CD4-positive, alpha-beta memory T cell (primary cell): ENCODE results near the gene TNRC6C. TPM values are rescaled to one million over a fixed set of nuclear protein-coding genes. Genes with fewer than 3 reads are reported as not detected.

Source experiments
- CTCF ChIA-PET: fragments of 350-600 bp; sonication (Branson Sonifier 250); formaldehyde crosslinking; loops from one replicate; lab custom pipeline; 2021; ENCODE audit warnings: inconsistent platforms; ENCODE audit not compliant: partially characterized antibody; lab: Charles Lee
- POLR2A ChIA-PET: fragments of 350-600 bp; sonication (Branson Sonifier 250); formaldehyde crosslinking; loops from one replicate; lab custom pipeline; 2021; ENCODE audit not compliant: partially characterized antibody; lab: Charles Lee
- DNase-seq, 5 donors: peaks; one replicate each; pipeline versions ENCODE4 v3.0.0 to v3.0.0-alpha.2; 2020 to 2022; ENCODE audit warnings: mixed read lengths in 1 of 5
- H3K27ac ChIP-seq: one replicate; pipeline ENCODE4 v1.7.0; 2013; ENCODE audit warnings: low read depth, low read length
- H3K27me3 ChIP-seq: 2 replicates; pipeline ENCODE4 v1.7.0; 2013; ENCODE audit warnings: mild to moderate bottlenecking, low read length, moderate library complexity; ENCODE audit not compliant: insufficient read depth
- H3K36me3 ChIP-seq: 2 replicates; pipeline ENCODE4 v1.7.0; 2013; ENCODE audit warnings: mild to moderate bottlenecking, low read length, moderate library complexity; ENCODE audit not compliant: insufficient read depth
- H3K4me1 ChIP-seq: 2 replicates; pipeline ENCODE4 v1.7.0; 2013; ENCODE audit warnings: mild to moderate bottlenecking, low read length, moderate library complexity; ENCODE audit not compliant: insufficient read depth
- H3K4me3 ChIP-seq, 2 donors: one replicate each; pipeline ENCODE4 v1.7.0; 2013; ENCODE audit warnings: low read length in 2 of 2, mild to moderate bottlenecking in 1 of 2
- H3K9me3 ChIP-seq, 2 donors: one replicate each; pipeline ENCODE4 v1.7.0; 2013; ENCODE audit warnings: low read length in 2 of 2, control low read depth in 1 of 2; ENCODE audit not compliant: control insufficient read depth in 1 of 2
- H3K27ac Mint-ChIP-seq, 7 donors: one replicate each; pipeline ENCODE4 v1.8.0; 2020 to 2021; ENCODE audit warnings: mixed read lengths in 7 of 7, mild to moderate bottlenecking in 6 of 7, inconsistent platforms in 3 of 7, moderate library complexity in 3 of 7
- H3K27me3 Mint-ChIP-seq, 2 donors: one replicate each; pipeline ENCODE4 v1.8.0; 2020 to 2021; ENCODE audit warnings: mixed read lengths in 2 of 2
- H3K36me3 Mint-ChIP-seq, 2 donors: one replicate each; pipeline ENCODE4 v1.8.0; 2020 to 2021; ENCODE audit warnings: mixed read lengths in 2 of 2, inconsistent platforms in 1 of 2, mild to moderate bottlenecking in 1 of 2
- H3K4me1 Mint-ChIP-seq, 4 donors: one replicate each; pipeline ENCODE4 v1.8.0; 2020 to 2021; ENCODE audit warnings: mixed read lengths in 4 of 4, mild to moderate bottlenecking in 1 of 4
- H3K4me3 Mint-ChIP-seq, 8 donors: one replicate each; pipeline ENCODE4 v1.8.0; 2020 to 2021; ENCODE audit warnings: mixed read lengths in 8 of 8, mild to moderate bottlenecking in 7 of 8, moderate library complexity in 6 of 8, inconsistent platforms in 3 of 8
- H3K9me3 Mint-ChIP-seq, 8 donors: one replicate each; pipeline ENCODE4 v1.8.0; 2020 to 2021; ENCODE audit warnings: mixed read lengths in 8 of 8, mild to moderate bottlenecking in 5 of 8, inconsistent platforms in 3 of 8, moderate library complexity in 1 of 8
- intact Hi-C: fragments of 100-400 bp; cut with micrococcal nuclease; formaldehyde crosslinking; loops from one replicate; pipeline ENCODE4 v1.15.1; 2023
- polyA plus RNA-seq, 2 donors: library from polyadenylated mRNA; unstranded; fragments of 300-500 nt; fragmentation: Illumina TruSeq; gene quantifications; one replicate each; pipeline ENCODE4 v1.2.3, GENCODE V29; 2021
- total RNA-seq, 2 experiments: library from RNA; stranded (reverse); gene quantifications; one replicate each; pipeline ENCODE4 v1.2.3, GENCODE V29; 2021

The TNRC6C gene
- total and polyA plus RNA-seq, 4 experiments from 2014 or later = 1.3 to 112 (median 57.0) TPM

GRCh38 chr17:78082988-78083387, 124.5 kb downstream of the TNRC6C start:
- no peak for DNase-seq
- H3K9me3 Mint-ChIP-seq = no peaks in the 10 kb centered on the region
- H3K4me1 Mint-ChIP-seq = peaks cover 0 to 2% (median 0%) of the 10 kb centered on the region in 4 donors
- no peak overlapping the region for H3K4me3 ChIP-seq
- H3K4me1 ChIP-seq = no peaks in the 10 kb centered on the region
- H3K36me3 Mint-ChIP-seq = peaks cover 51 to 77% of the 10 kb centered on the region in 2 donors
- no peaks in the 10 kb centered on the region for H3K27me3 Mint-ChIP-seq
- no peak overlapping the region for H3K27ac ChIP-seq
- ChIA-PET POLR2A (no interaction called here), CTCF (interaction anchor here (1.0 to 6.1 kb wide), 5 partner anchors 9 to 167 kb away, joined by 3 to 62 read pairs (median 4); partner anchors contain the start of genes AFMID and TK1)
- peak overlapping the region in 1 of 7 donors; percentile 69 for H3K27ac Mint-ChIP-seq
- no peaks in the 10 kb centered on the region for H3K9me3 ChIP-seq
- intact Hi-C loops = no loop called here
- no peaks in the 10 kb centered on the region for H3K27me3 ChIP-seq
- H3K4me3 Mint-ChIP-seq = no peak overlapping the region
- H3K36me3 ChIP-seq = peaks cover 51% of the 10 kb centered on the region

DNA sequence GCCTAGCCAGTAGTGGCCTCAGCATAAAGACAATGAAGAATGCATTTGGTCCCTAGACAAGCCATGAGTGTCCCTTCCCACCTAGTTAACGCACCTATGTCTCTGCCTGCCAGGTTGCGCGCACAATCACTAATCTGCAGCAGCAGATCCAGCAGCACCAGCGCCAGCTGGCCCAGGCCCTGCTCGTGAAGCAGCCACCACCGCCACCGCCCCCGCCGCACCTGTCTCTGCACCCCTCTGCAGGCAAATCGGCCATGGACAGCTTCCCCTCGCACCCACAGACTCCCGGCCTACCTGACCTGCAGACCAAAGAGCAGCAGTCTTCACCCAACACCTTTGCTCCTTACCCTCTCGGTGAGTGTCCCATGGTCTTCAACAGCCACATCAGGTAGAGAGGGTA, 128.2 kb downstream of the TNRC6C start:
- POLR2A ChIA-PET = no interaction called here
- Histone ChIP-seq H3K4me1 (no peaks in the 10 kb centered on the region), H3K4me3 (no peak overlapping the region), H3K27ac (no peak overlapping the region), H3K36me3 (peaks cover 58% of the 10 kb centered on the region), H3K27me3 (no peaks in the 10 kb centered on the region), H3K9me3 (no peaks in the 10 kb centered on the region)
- H3K4me3 Mint-ChIP-seq = no peak overlapping the region
- peaks cover 0 to 5% (median 0%) of the 10 kb centered on the region in 4 donors for H3K4me1 Mint-ChIP-seq
- CTCF ChIA-PET = interaction anchor here (0.7 to 6.1 kb wide), 2 partner anchors 21 to 90 kb away, joined by 3 to 62 read pairs; no protein-coding TSS in a partner anchor
- peak overlapping the region in 1 of 7 donors; percentile 53 for H3K27ac Mint-ChIP-seq
- H3K36me3 Mint-ChIP-seq = peaks cover 48 to 78% of the 10 kb centered on the region in 2 donors
- no peaks in the 10 kb centered on the region for H3K27me3 Mint-ChIP-seq
- H3K9me3 Mint-ChIP-seq = no peaks in the 10 kb centered on the region
- intact Hi-C loops = no loop called here
- DNase-seq = no peak

DNA sequence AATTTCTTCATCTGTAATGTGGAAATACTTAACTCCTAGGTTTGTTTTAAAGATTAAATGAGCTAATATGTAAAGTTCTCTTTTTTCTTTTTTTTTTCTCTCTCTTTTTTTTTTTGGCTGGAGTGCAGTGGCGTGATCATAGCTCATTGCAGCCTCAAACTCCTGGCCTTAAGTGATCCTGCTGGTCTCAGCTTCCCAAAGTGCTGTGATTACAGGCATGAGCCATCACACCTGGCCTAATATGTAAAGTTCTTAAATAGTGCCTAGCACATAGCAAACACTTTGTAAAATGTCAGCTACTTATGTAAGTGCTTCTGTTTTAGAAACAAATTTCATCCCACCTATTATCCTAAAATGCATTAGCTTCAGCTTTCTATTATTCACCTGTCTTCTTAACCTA, 130.0 kb downstream of the TNRC6C start:
- no peak overlapping the region for H3K4me3 Mint-ChIP-seq
- H3K27ac ChIP-seq = no peak overlapping the region
- ChIA-PET POLR2A (interaction anchor here (1.5 kb wide), 1 partner anchor 38 kb away, joined by 3 read pairs; no protein-coding TSS in a partner anchor), CTCF (interaction anchor here (0.7 to 1.2 kb wide), 4 partner anchors 19 to 163 kb away, joined by 3 to 5 read pairs (median 4); no protein-coding TSS in a partner anchor)
- H3K27me3 Mint-ChIP-seq = no peaks in the 10 kb centered on the region
- H3K27ac Mint-ChIP-seq = peak overlapping the region in 1 of 7 donors; percentile 64
- H3K36me3 Mint-ChIP-seq = peaks cover 57 to 76% of the 10 kb centered on the region in 2 donors
- intact Hi-C loops = no loop called here
- no peaks in the 10 kb centered on the region for H3K9me3 Mint-ChIP-seq
- H3K4me3 ChIP-seq = no peak overlapping the region
- H3K27me3 ChIP-seq = no peaks in the 10 kb centered on the region
- peaks cover 0 to 5% (median 0%) of the 10 kb centered on the region in 4 donors for H3K4me1 Mint-ChIP-seq
- no peaks in the 10 kb centered on the region for H3K9me3 ChIP-seq
- no peak for DNase-seq
- H3K4me1 ChIP-seq = no peaks in the 10 kb centered on the region
- peaks cover 66% of the 10 kb centered on the region for H3K36me3 ChIP-seq

GRCh38 chr17:78089576-78090281, 131.2 kb downstream of the TNRC6C start:
- POLR2A ChIA-PET = interaction anchor here (1.5 kb wide), 1 partner anchor 37 kb away, joined by 3 read pairs; no protein-coding TSS in a partner anchor
- no peaks in the 10 kb centered on the region for H3K27me3 Mint-ChIP-seq
- no peak overlapping the region for H3K27ac ChIP-seq
- H3K4me3 ChIP-seq = no peak overlapping the region
- peaks cover 0 to 5% (median 0%) of the 10 kb centered on the region in 4 donors for H3K4me1 Mint-ChIP-seq
- no peaks in the 10 kb centered on the region for H3K4me1 ChIP-seq
- intact Hi-C loops = no loop called here
- H3K9me3 Mint-ChIP-seq = no peaks in the 10 kb centered on the region
- H3K36me3 Mint-ChIP-seq = peaks cover 60 to 83% of the 10 kb centered on the region in 2 donors
- H3K36me3 ChIP-seq = peaks cover 70% of the 10 kb centered on the region
- no peak for DNase-seq
- H3K9me3 ChIP-seq = no peaks in the 10 kb centered on the region
- CTCF ChIA-PET = interaction anchor here (3.0 kb wide), 1 partner anchor 87 kb away, joined by 9 read pairs; no protein-coding TSS in a partner anchor
- no peaks in the 10 kb centered on the region for H3K27me3 ChIP-seq
- peak overlapping the region in 4 of 7 donors; percentile 6 to 82 (median 20) for H3K27ac Mint-ChIP-seq
- H3K4me3 Mint-ChIP-seq = no peak overlapping the region

DNA sequence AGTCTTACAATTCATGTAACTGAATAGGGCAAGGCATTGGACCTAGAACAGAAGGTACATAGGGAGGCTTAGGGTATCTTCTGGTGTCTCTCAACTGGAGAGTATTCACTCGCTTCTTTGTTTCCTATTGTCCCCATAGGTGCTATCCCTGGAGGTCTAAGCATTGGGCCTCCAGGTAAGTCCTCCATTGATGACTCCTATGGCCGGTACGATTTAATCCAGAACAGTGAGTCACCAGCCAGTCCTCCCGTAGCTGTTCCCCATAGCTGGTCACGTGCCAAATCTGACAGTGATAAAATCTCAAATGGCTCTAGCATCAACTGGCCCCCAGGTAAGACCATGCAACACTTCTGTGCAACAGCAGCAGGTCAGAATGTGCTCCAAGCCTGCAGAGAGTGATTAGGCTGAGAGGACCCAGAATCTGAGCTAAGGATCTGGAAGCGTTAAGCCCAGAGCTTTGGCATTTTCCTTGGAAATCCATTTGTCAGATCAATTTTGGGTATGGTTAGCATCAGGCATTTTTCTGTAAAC, 134.4 kb downstream of the TNRC6C start:
- H3K27me3 ChIP-seq = no peaks in the 10 kb centered on the region
- ChIA-PET POLR2A (interaction anchor here (0.6 to 1.6 kb wide), 3 partner anchors 13 to 49 kb away, joined by 3 to 4 read pairs (median 4); no protein-coding TSS in a partner anchor), CTCF (interaction anchor here (1.2 to 1.4 kb wide), 3 partner anchors 45 to 158 kb away, joined by 3 to 5 read pairs (median 4); no protein-coding TSS in a partner anchor)
- Mint-ChIP-seq H3K27ac (peak overlapping the region in 3 of 7 donors; percentile 7 to 61 (median 13)), H3K36me3 (peaks cover 61 to 84% of the 10 kb centered on the region in 2 donors), H3K4me1 (peaks cover 0 to 2% (median 0%) of the 10 kb centered on the region in 4 donors), H3K9me3 (no peaks in the 10 kb centered on the region), H3K27me3 (no peaks in the 10 kb centered on the region), H3K4me3 (no peak overlapping the region)
- H3K4me3 ChIP-seq = no peak overlapping the region
- no peaks in the 10 kb centered on the region for H3K4me1 ChIP-seq
- H3K27ac ChIP-seq = no peak overlapping the region
- DNase-seq = no peak
- intact Hi-C loops = no loop called here
- H3K9me3 ChIP-seq = no peaks in the 10 kb centered on the region
- peaks cover 85% of the 10 kb centered on the region for H3K36me3 ChIP-seq

GRCh38 chr17:78095035-78095434, 136.5 kb downstream of the TNRC6C start:
- peaks cover 69 to 91% of the 10 kb centered on the region in 2 donors for H3K36me3 Mint-ChIP-seq

More at GRCh38 chr17:78095035-78095434, 136.5 kb downstream of the TNRC6C start:
- DNase-seq = no peak
- H3K27ac Mint-ChIP-seq = no peak overlapping the region
- no peaks in the 10 kb centered on the region for H3K27me3 Mint-ChIP-seq
- Histone ChIP-seq H3K27me3 (no peaks in the 10 kb centered on the region), H3K9me3 (no peaks in the 10 kb centered on the region), H3K36me3 (peaks cover 82% of the 10 kb centered on the region), H3K4me1 (no peaks in the 10 kb centered on the region), H3K4me3 (no peak overlapping the region), H3K27ac (no peak overlapping the region)
- no peaks in the 10 kb centered on the region for H3K4me1 Mint-ChIP-seq
- no peak overlapping the region for H3K4me3 Mint-ChIP-seq
- POLR2A ChIA-PET = interaction anchor here (1.1 to 1.7 kb wide), 2 partner anchors 39 to 68 kb away, joined by 3 to 5 read pairs; no protein-coding TSS in a partner anchor
- H3K9me3 Mint-ChIP-seq = no peaks in the 10 kb centered on the region
- CTCF ChIA-PET = interaction anchor here (1.9 kb wide), 1 partner anchor 11 kb away, joined by 4 read pairs; no protein-coding TSS in a partner anchor
- intact Hi-C loops = no loop called here
